Kidney (tissue), 14 donors: ENCODE results near the gene ARHGEF1. TPM values are rescaled to one million over a fixed set of nuclear protein-coding genes. Genes with fewer than 3 reads are reported as not detected.

Experiments
- DNase-seq, 5 donors: peaks; one replicate each; pipeline ENCODE4 v3.0.0-alpha.2; 2013 to 2020
- FAIRE-seq: peaks from 2 replicates; lab custom pipeline; 2012; peaks lifted over from hg19 to GRCh38; lab: Jason Lieb, UNC
- H3K27ac ChIP-seq, 2 donors: one replicate each; pipeline ENCODE4 v1.7.0; 2013; ENCODE audit warnings: low read depth in 2 of 2, low read length in 2 of 2, inconsistent platforms in 1 of 2
- H3K27me3 ChIP-seq: one replicate; pipeline ENCODE4 v1.7.1; 2013; ENCODE audit warnings: low read length, inconsistent platforms; ENCODE audit not compliant: control insufficient read depth, insufficient read depth
- H3K36me3 ChIP-seq, 3 donors: one replicate each; pipeline versions ENCODE4 v1.7.0 to v1.7.1; 2013; ENCODE audit warnings: low read length in 3 of 3, control low read depth in 1 of 3, inconsistent platforms in 1 of 3; ENCODE audit not compliant: insufficient read depth in 3 of 3, control insufficient read depth in 2 of 3
- H3K4me1 ChIP-seq, 3 donors: one replicate each; pipeline versions ENCODE4 v1.7.0 to v1.7.1; 2013; ENCODE audit warnings: low read length in 3 of 3, inconsistent platforms in 1 of 3, low read depth in 1 of 3; ENCODE audit not compliant: control insufficient read depth in 2 of 3, insufficient read depth in 2 of 3
- H3K4me3 ChIP-seq, 3 donors: one replicate each; pipeline versions ENCODE4 v1.7.0 to v1.8.1; 2013; ENCODE audit warnings: low read length in 3 of 3, control low read depth in 1 of 3, inconsistent platforms in 1 of 3
- H3K9ac ChIP-seq, 3 donors: one replicate each; pipeline versions ENCODE4 v1.7.0 to v1.7.1; 2013; ENCODE audit warnings: low read length in 3 of 3, control low read depth in 1 of 3, inconsistent platforms in 1 of 3
- H3K9me3 ChIP-seq, 3 donors: one replicate each; pipeline versions ENCODE4 v1.7.0 to v1.7.1; 2013; ENCODE audit warnings: low read length in 3 of 3, control low read depth in 1 of 3, inconsistent platforms in 1 of 3; ENCODE audit not compliant: control insufficient read depth in 2 of 3, insufficient read depth in 1 of 3
- intact Hi-C: fragments of 100-400 bp; cut with DNase I; formaldehyde crosslinking; loops from one replicate; pipeline ENCODE4 v1.11.1; 2022
- polyA plus RNA-seq: library from polyadenylated mRNA; stranded (reverse); fragments of 350-450 nt; fragmentation: Illumina TruSeq; extraction: RNeasy Lipid Tissue Mini Kit (QIAGEN cat#74804); gene quantifications from one replicate; pipeline ENCODE4 v1.2.3, GENCODE V29; 2014; ENCODE audit warnings: low read depth, low replicate concordance; ENCODE audit not compliant: insufficient read depth
- total RNA-seq: library from RNA; stranded (reverse); fragmentation: NEBNext Ultra II Directional; extraction: Animal tissue kit (Norgen Biotek cat#: 25700); gene quantifications from one replicate; pipeline ENCODE4 v1.2.1, GENCODE V29; 2021
- TF ChIP-seq, protein P1 (sequence below): IDR thresholded peaks from 3 replicates; pipeline ENCODE4 v1.5.1; 2012; ENCODE audit warnings: mild to moderate bottlenecking, moderate library complexity, borderline replicate concordance; ENCODE audit not compliant: insufficient read depth; ENCODE audit errors: extremely low read depth
- donor health status: control.
- donor health status: control.
- donor health status: control.
- donor health status: control.
- donor health status: control.
- donor health status: DM: yes; HTN: yes; CAD: no.
- donor health status: Normal renal cell carcinoma (clear cell type).

The ARHGEF1 gene
- total and polyA plus RNA-seq, 2 donors from 2014 or later: 39.0 to 139 TPM

DNA sequence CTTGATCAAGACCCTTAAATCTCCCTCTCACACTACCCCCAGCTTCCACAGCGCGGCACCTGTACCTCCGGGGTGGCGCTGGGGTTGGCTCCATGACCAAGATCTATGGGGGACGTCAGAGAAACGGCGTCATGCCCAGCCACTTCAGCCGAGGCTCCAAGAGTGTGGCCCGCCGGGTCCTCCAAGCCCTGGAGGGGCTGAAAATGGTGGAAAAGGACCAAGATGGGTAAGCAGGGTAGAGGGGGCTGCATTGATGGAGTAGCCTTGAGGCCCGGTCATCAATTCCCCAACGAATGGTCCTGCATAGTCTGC is 14.0 kb upstream of the ARHGEF1 start:
- H3K9ac ChIP-seq: no peak overlapping the region
- no peaks in the 10 kb centered on the region for H3K9me3 ChIP-seq
- TF ChIP-seq, protein P1, sequence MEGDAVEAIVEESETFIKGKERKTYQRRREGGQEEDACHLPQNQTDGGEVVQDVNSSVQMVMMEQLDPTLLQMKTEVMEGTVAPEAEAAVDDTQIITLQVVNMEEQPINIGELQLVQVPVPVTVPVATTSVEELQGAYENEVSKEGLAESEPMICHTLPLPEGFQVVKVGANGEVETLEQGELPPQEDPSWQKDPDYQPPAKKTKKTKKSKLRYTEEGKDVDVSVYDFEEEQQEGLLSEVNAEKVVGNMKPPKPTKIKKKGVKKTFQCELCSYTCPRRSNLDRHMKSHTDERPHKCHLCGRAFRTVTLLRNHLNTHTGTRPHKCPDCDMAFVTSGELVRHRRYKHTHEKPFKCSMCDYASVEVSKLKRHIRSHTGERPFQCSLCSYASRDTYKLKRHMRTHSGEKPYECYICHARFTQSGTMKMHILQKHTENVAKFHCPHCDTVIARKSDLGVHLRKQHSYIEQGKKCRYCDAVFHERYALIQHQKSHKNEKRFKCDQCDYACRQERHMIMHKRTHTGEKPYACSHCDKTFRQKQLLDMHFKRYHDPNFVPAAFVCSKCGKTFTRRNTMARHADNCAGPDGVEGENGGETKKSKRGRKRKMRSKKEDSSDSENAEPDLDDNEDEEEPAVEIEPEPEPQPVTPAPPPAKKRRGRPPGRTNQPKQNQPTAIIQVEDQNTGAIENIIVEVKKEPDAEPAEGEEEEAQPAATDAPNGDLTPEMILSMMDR: no peak
- no peak overlapping the region for H3K4me3 ChIP-seq
- H3K4me1 ChIP-seq: peaks cover 0 to 3% (median 0%) of the 10 kb centered on the region in 3 donors
- no peaks in the 10 kb centered on the region for H3K27me3 ChIP-seq
- FAIRE-seq: no peak
- no peak overlapping the region for H3K27ac ChIP-seq
- intact Hi-C loops: no loop called here
- H3K36me3 ChIP-seq: peaks cover 8 to 48% (median 21%) of the 10 kb centered on the region in 3 donors
- peak in 1 of 5 donors; percentile 53 for DNase-seq

DNA sequence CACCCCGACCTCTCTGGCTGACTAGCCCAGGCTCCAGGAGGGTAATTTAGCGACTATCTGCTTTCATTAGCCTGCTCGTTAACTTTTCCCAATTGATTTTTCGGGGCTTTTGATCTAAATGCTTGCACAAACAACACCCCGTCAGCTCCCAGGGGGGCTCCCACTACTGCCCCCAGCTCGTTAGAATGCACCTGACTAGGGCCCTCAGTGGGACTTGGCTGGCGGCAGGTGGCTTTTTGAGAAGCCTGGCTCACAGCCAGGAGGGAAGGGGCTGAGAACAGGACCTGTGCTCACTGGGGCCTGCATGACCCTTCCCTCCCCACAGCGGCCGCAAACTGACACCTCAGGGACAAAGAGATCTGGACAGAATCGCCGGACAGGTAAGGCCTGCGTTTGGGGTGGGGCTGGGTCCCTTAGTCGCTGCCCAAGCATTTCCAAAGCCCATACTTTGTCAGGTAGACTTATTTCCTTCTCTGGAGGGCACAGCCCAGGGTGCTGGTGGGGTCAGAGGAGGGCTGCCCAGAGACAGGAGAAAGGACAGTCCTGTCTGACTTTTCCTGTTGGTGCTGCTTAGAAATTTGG is 13.5 kb upstream of the ARHGEF1 start:
- no peak overlapping the region for H3K4me3 ChIP-seq
- H3K4me1 ChIP-seq: peaks cover 0 to 3% (median 0%) of the 10 kb centered on the region in 3 donors
- TF ChIP-seq, protein P1: no peak
- H3K36me3 ChIP-seq: peaks cover 2 to 42% (median 16%) of the 10 kb centered on the region in 3 donors
- no peak overlapping the region for H3K27ac ChIP-seq
- DNase-seq: peak in 1 of 5 donors; percentile 55
- no peaks in the 10 kb centered on the region for H3K9me3 ChIP-seq
- H3K9ac ChIP-seq: no peak overlapping the region
- intact Hi-C loops: no loop called here
- H3K27me3 ChIP-seq: no peaks in the 10 kb centered on the region
- FAIRE-seq: no peak

DNA sequence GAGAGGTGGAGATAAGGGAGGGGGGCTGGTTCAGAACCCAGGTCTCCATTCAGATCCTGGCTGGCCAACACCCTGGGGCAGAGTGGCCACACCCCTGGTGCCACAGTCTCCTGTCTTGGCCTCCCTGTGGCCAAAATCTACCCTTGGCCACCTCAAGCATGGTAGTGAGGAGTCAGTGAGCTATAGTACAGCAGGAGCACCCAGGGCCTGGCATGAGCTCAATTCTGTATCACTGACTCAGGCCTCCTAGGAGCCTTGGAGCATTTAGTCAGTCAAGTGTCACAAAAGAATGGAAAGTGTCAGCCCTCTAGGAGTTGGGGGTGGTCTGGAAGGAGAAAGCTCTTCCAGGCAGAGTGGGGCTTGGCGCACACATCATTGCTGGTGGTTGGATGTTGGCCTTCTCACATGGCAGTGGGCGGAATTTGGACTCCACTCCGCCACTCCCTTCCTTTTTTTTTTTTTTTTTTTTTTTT is 12.5 kb upstream of the ARHGEF1 start:
- intact Hi-C loops: no loop called here
- TF ChIP-seq, protein P1: no peak
- H3K27me3 ChIP-seq: no peaks in the 10 kb centered on the region
- FAIRE-seq (no peak), DNase-seq (peak in 1 of 5 donors; percentile 43)
- H3K27ac ChIP-seq: no peak overlapping the region
- peaks cover 0 to 3% (median 0%) of the 10 kb centered on the region in 3 donors for H3K4me1 ChIP-seq
- no peak overlapping the region for H3K4me3 ChIP-seq
- H3K9me3 ChIP-seq: no peaks in the 10 kb centered on the region
- H3K9ac ChIP-seq: no peak overlapping the region
- peaks cover 0 to 33% (median 13%) of the 10 kb centered on the region in 3 donors for H3K36me3 ChIP-seq
